Ascending aorta (tissue), 2 donors: ENCODE measurements around the gene GALNT17. TPM values are rescaled to one million over a fixed set of nuclear protein-coding genes. Genes with fewer than 3 reads are reported as not detected.

ENCODE experiments used
- DNase-seq, 2 donors: peaks; one replicate each; pipeline ENCODE4 v3.0.0-alpha.2; 2019; ENCODE audit warnings: low spot score in 2 of 2
- H3K27ac ChIP-seq, 2 donors: fragments of 200-600 bp; sonication (generic); one replicate each; pipeline ENCODE4 v1.5.1; 2016 to 2017; ENCODE audit warnings: mild to moderate bottlenecking in 1 of 2
- H3K27me3 ChIP-seq: fragments of 200-600 bp; sonication (generic); one replicate; pipeline ENCODE4 v1.5.1; 2017
- H3K36me3 ChIP-seq, 2 donors: fragments of 200-600 bp; sonication (generic); one replicate each; pipeline ENCODE4 v1.5.1; 2016
- H3K4me1 ChIP-seq, 2 donors: fragments of 200-600 bp; sonication (generic); one replicate each; pipeline ENCODE4 v1.5.1; 2016 to 2017; ENCODE audit warnings: mild to moderate bottlenecking in 1 of 2
- H3K4me3 ChIP-seq, 2 donors: fragments of 200-600 bp; sonication (generic); one replicate each; pipeline ENCODE4 v1.5.1; 2016 to 2017; ENCODE audit warnings: mild to moderate bottlenecking in 1 of 2
- H3K9me3 ChIP-seq, 2 donors: fragments of 200-600 bp; sonication (generic); one replicate each; pipeline ENCODE4 v1.5.1; 2016
- CTCF ChIP-seq, 3 experiments: fragments of 200-600 bp in 2 of 3; fragments of 450-650 bp in 1 of 3; sonication (generic) in 2 of 3; IDR thresholded peaks; one replicate each; pipeline ENCODE4 v1.5.1; 2016 to 2019; ENCODE audit warnings: antibody characterized with exemption in 3 of 3, mild to moderate bottlenecking in 1 of 3, moderate library complexity in 1 of 3
- intact Hi-C: fragments of 100-400 bp; cut with DNase I; formaldehyde crosslinking; loops from one replicate; pipeline ENCODE4 v1.15.1; 2023
- total RNA-seq: library from RNA; depleted of rRNA; stranded (reverse); fragments of >200 nt; gene quantifications from one replicate; pipeline ENCODE4 v1.1.0, GENCODE V29; 2016

GALNT17 gene
- total RNA-seq, 1 donor from 2014 or later: 29.8 TPM

- intact Hi-C loops: no loop called here
- Histone ChIP-seq H3K4me3 (no peak overlapping the region), H3K9me3 (no peaks in the 10 kb centered on the region), H3K27ac (no peak overlapping the region), H3K36me3 (no peaks in the 10 kb centered on the region), H3K4me1 (no peaks in the 10 kb centered on the region), H3K27me3 (no peaks in the 10 kb centered on the region)
- no peak for TF ChIP-seq CTCF (IDR thresholded peaks at IDR 0.05)
- no peak for DNase-seq
These were observed 39.5 kb downstream of the GALNT17 start for GRCh38 chr7:71171476-71171875.

- TF ChIP-seq CTCF (IDR thresholded peaks at IDR 0.05): no peak
- Histone ChIP-seq H3K36me3 (no peaks in the 10 kb centered on the region), H3K27me3 (no peaks in the 10 kb centered on the region), H3K4me3 (no peak overlapping the region), H3K4me1 (no peaks in the 10 kb centered on the region), H3K9me3 (peaks cover 0 to 20% of the 10 kb centered on the region in 2 donors), H3K27ac (no peak overlapping the region)
- intact Hi-C loops: no loop called here
- no peak for DNase-seq
These were observed 42.0 kb downstream of the GALNT17 start for GRCh38 chr7:71173955-71174354.

- no peaks in the 10 kb centered on the region for H3K27me3 ChIP-seq
- no peak overlapping the region for H3K4me3 ChIP-seq
- H3K36me3 ChIP-seq: no peaks in the 10 kb centered on the region
- H3K27ac ChIP-seq: no peak overlapping the region
- no peak for TF ChIP-seq CTCF (IDR thresholded peaks at IDR 0.05)
- intact Hi-C loops: no loop called here
- no peaks in the 10 kb centered on the region for H3K4me1 ChIP-seq
- peaks cover 0 to 14% of the 10 kb centered on the region in 2 donors for H3K9me3 ChIP-seq
- DNase-seq: no peak
These were observed 50.5 kb downstream of the GALNT17 start for GRCh38 chr7:71182438-71182935.

DNA sequence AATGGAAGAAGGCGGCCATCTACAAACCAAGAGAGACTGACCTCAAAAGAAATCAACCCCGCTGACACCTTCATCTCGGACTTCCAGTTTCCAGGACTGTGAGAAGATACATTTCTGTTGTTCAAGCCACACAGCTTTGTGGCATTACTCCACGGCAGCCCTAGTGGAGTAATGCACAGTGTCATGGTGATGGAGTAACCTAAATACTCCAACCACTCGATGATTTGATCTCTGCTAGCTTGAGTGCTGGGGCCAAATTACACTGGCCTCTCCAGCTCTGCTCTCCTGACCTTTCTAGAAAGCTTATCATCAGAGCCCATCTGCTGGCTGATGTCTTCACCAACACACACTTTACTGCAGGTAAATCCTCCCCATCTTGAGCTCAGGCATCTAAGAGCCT is 52.2 kb downstream of the GALNT17 start:
- intact Hi-C loops: no loop called here
- H3K9me3 ChIP-seq: peaks cover 0 to 4% of the 10 kb centered on the region in 2 donors
- no peaks in the 10 kb centered on the region for H3K27me3 ChIP-seq
- DNase-seq: no peak
- TF ChIP-seq CTCF (IDR thresholded peaks at IDR 0.05): no peak
- no peak overlapping the region for H3K4me3 ChIP-seq
- H3K4me1 ChIP-seq: no peaks in the 10 kb centered on the region
- no peaks in the 10 kb centered on the region for H3K36me3 ChIP-seq
- no peak overlapping the region for H3K27ac ChIP-seq

GRCh38 chr7:71184609-71185008 is 52.7 kb downstream of the GALNT17 start:
- intact Hi-C loops: no loop called here
- Histone ChIP-seq H3K9me3 (peaks cover 0 to 4% of the 10 kb centered on the region in 2 donors), H3K4me3 (no peak overlapping the region), H3K27ac (no peak overlapping the region), H3K27me3 (no peaks in the 10 kb centered on the region), H3K36me3 (no peaks in the 10 kb centered on the region), H3K4me1 (no peaks in the 10 kb centered on the region)
- TF ChIP-seq CTCF (IDR thresholded peaks at IDR 0.05): no peak
- no peak for DNase-seq

GRCh38 chr7:71186535-71187057 is 54.7 kb downstream of the GALNT17 start:
- no peak for DNase-seq
- intact Hi-C loops: no loop called here
- no peaks in the 10 kb centered on the region for H3K27me3 ChIP-seq
- H3K36me3 ChIP-seq: no peaks in the 10 kb centered on the region
- H3K4me3 ChIP-seq: no peak overlapping the region
- TF ChIP-seq CTCF (IDR thresholded peaks at IDR 0.05): no peak
- no peaks in the 10 kb centered on the region for H3K4me1 ChIP-seq
- H3K27ac ChIP-seq: no peak overlapping the region
- peaks cover 0 to 4% of the 10 kb centered on the region in 2 donors for H3K9me3 ChIP-seq
